GM19193 (cell line): ENCODE results near the gene POLR1D.

Experiments used
- POLR2A ChIP-seq: IDR thresholded peaks from 4 replicates; pipeline ENCODE4 v1.6.1; 2011; ENCODE audit not compliant: insufficient read depth, insufficient read length; ENCODE audit errors: extremely low read depth

Gene POLR1D

DNA sequence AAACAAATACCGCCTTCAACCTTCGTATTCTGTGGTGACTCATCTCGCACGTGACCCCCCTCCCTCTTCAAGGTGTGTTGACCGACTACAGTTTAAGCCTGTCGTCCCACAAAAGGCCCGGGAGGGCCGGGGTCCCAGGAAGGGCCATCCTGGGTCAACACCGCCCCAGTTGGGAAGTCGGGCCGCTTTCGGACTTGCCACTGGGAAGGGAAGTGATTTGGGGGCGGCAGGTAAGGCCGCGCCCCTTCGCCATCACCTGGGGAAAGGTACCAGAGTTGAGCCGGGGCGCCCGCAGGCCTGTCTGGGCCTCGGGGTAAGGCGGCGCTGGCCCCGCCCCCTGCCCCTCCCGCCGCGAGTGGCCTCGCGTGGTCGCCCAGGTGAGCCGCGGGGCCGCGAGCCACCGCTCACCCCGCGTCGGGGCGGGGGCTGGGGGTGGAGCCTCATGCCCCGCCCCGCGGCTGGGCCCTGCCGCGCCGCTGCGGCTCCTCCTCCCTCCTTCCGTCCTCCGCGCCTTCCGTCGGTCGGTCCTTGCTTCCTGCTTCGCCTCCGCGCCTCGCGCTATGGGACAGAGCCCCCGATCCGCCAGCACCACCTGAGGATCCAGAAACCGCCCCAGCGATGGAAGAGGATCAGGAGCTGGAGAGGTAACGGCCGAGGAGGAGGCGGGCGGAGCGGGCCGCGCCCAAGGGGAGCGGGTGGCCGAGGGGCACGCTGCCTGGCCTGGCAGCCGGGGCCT lies at the start of gene POLR1D:
TSS of gene POLR1D (plus strand) at position 527 of the 736 bp plus-strand sequence. CDS start at position 619, 92 bp downstream.
- TF ChIP-seq POLR2A: peak; percentile 88

DNA sequence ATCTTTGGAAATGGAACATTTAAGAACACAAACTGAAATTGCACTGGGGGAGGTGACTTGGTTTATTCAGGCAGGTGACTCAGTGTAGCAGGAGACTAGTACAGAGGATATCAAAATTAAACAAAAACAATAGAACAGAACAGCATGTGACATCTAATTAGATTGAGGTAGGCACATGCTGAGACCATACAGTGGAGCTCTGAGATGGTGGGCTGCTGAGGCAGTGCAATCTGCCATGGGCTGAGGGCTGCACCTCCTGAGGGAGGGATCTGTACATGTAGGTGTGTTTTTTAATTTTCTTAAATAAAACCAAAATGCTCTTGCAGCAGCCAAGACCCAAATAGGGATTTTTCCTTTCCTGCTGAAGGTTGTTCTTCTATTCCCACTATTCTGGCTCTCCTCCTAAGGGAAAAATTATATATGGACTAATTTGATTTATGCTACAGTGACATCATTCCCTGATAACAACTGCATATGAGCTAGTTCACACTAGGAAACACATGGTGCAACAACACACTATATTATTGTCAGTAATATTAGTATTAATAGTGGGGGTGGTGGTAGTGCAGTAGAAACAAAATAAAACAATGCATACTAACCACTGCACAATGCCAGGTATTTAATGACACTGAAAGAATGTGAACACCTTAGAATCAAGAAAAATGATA lies 49.3 kb upstream of the POLR1D start:
- no peak for TF ChIP-seq POLR2A

GRCh38 chr13:27573265-27573664 lies 48.4 kb upstream of the POLR1D start:
- TF ChIP-seq POLR2A: no peak

DNA sequence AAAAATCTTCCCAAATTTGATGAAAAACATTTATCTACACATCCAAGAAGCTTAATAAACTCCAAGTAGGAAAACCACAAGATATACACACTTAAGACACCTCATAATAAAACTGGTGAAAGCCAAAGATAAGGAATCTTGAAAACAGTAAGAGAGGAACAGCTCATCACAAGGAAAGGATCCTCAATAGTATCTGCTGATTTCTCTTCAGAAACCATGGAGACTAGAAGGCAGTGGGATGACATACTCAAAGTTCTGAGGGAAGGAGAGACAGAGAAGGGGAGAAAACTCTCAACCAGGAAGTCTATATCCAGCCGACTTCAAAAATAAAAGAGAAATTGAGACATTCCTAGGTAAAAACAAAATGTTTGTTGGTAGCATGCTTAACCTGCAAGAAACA lies 47.0 kb upstream of the POLR1D start:
- TF ChIP-seq POLR2A: no peak

DNA sequence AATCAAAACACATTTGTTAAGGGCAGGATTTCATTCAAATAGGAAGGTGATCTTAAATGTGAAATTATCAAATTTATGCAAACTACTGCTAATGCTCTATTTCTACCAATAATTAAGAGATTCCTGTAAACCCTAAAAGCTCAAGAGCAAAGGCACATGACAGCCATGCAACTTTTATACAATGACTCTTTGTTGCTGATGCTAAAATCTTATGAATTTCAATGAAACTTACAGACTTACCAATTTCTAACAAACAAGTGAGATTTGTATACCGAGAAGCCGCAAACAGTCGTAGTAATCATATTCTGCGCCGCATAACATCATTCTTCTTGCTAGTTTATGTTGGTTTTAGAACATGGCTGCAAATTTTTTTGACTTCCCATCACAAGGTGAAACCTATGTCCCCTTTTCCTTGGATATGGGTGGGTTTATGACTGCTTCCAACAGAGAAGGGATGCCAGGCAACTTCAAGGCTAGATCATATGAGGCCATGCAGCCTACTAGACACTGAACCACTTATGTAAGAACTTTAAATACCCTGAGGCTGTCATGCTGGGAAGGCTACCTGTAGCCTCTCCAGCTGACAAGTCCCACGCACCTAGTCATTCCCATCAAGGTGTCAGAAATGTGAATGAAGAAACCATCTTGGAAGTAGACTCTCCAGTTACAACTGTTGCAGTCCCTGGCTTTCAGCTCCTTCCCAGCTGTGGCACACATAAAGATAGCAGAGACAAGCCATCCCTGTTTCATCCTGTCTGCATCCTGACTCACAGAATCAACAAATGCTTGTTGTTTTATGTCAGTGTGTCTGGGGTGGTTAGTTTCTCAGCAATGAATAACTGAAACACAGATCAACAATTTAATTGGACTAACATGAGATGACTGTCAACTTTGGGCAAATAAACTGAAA lies 43.3 kb upstream of the POLR1D start:
- TF ChIP-seq POLR2A: no peak

GRCh38 chr13:27583645-27584044 lies 38.0 kb upstream of the POLR1D start:
- TF ChIP-seq POLR2A: no peak

GRCh38 chr13:27587095-27587746 lies 34.5 kb upstream of the POLR1D start:
- no peak for TF ChIP-seq POLR2A

DNA sequence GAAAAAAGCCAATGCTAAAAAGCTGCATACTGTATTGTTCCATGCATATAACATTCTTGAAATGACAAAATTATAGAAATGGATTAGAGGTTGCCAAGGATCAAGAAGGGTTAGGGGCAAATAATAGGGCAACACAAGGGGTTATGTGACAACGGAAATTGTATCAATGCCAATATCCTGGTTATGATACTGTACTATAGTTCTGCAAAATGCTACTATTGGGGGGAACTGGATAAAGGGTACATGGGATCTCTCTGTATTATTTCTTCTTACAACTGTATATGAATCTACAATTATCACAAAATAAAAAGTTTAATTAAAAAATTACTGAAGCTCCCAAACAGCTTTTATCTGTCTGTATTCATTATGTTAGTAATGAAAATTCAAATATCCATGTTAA lies 33.3 kb upstream of the POLR1D start:
- TF ChIP-seq POLR2A: no peak

DNA sequence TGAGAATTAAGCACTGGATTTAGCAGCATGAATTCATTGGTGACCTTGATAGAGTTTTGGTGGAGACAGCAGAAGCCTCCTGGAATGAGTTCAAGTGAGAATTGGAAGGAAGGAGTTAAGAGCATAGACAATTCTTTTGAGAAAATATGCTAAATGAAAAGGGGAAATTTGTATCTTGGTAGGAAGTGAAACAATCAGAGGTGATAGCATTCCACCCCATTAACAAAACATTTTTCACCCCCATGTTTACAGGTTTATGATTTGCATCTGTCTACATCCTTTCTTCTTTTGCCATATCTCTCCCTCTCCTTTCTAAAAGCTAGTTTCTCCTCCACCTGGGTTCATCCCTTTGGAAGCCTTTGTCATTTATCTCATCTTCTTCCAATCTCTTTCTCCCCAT lies 28.8 kb upstream of the POLR1D start:
- TF ChIP-seq POLR2A: no peak

GRCh38 chr13:27593267-27593666 lies 28.4 kb upstream of the POLR1D start:
- TF ChIP-seq POLR2A: no peak

GRCh38 chr13:27595055-27595811 lies 26.5 kb upstream of the POLR1D start:
- TF ChIP-seq POLR2A: no peak

- TF ChIP-seq POLR2A: no peak
Observed at GRCh38 chr13:27599096-27599495, 22.6 kb upstream of the POLR1D start.

DNA sequence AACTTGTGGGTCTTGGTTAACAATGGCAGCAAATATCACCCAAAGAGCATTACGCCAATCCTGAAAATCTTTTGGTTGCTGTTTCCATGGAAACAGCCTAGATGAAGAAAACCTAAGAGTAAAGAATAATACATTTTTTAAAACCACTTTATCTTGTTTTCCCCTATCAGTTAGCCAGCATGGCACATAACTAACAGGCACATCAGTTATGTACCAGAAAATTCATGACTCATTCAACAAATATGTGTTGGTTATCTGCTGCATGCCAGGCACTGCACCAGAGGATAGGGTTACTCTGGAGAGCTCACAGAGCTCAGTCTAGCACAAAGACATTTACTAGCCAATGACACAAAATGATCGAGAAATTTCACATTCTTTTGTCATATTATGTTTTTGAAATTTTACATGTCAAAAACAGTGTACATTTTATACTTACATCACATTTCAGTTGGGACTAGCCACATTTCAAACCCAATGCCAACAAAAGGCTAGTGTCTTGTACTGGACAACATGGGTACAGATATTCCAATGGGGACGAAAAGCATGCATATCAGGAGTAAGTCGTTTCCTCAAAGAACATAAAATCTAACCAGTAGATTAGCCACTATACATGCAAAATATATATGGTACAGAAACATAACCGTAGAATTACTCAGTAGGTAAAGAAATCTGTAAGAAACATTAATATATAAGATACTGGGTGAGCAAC lies 21.7 kb upstream of the POLR1D start:
- TF ChIP-seq POLR2A: no peak

GRCh38 chr13:27600711-27601110 lies 21.0 kb upstream of the POLR1D start:
- no peak for TF ChIP-seq POLR2A

- TF ChIP-seq POLR2A: no peak
Observed at GRCh38 chr13:27601208-27601607, 20.5 kb upstream of the POLR1D start.
